A673 (cell line): ENCODE measurements around the gene SLC16A9. TPM values are rescaled to one million over a fixed set of nuclear protein-coding genes. Genes with fewer than 3 reads are reported as not detected.

Source experiments
- BruUV-seq: library from RNA; stranded (reverse); fragments of 400-500 nt; replicated peaks from 2 replicates; lab custom pipeline; 2021; lab: Mats Ljungman, UMichigan
- CTCF ChIA-PET: fragments of 300-600 bp; sonication (Branson Sonifier 250); formaldehyde crosslinking; loops from one replicate; lab custom pipeline; 2022; ENCODE audit warnings: antibody characterized with exemption; lab: Charles Lee
- POLR2A ChIA-PET: fragments of 300-600 bp; sonication (Branson Sonifier 250); formaldehyde crosslinking; loops from one replicate; lab custom pipeline; 2022; ENCODE audit warnings: antibody characterized with exemption; ENCODE audit not compliant: low non-redundant PET; lab: Charles Lee
- DNase-seq: peaks from one replicate; pipeline ENCODE4 v3.0.0-alpha.2; 2015; ENCODE audit warnings: low spot score
- H3K27ac ChIP-seq: fragments of 200-600 bp; sonication (generic); 2 replicates; pipeline ENCODE4 v1.5.1; 2016; ENCODE audit warnings: mixed run types, low read depth, mild to moderate bottlenecking, mixed read lengths, antibody characterized with exemption, low read length; ENCODE audit not compliant: poor library complexity, severe bottlenecking
- H3K27me3 ChIP-seq: fragments of 200-600 bp; sonication (generic); replicated peaks from 2 replicates; pipeline ENCODE4 v1.6.1; 2017; ENCODE audit warnings: mixed run types, low read depth, mild to moderate bottlenecking, mixed read lengths, antibody characterized with exemption, low read length; ENCODE audit not compliant: insufficient read depth, poor library complexity
- H3K36me3 ChIP-seq: fragments of 200-600 bp; sonication (generic); 2 replicates; pipeline ENCODE4 v1.6.1; 2016; ENCODE audit warnings: mixed run types, mild to moderate bottlenecking, mixed read lengths, antibody characterized with exemption, low read length; ENCODE audit not compliant: insufficient read depth, poor library complexity, severe bottlenecking
- H3K4me1 ChIP-seq: fragments of 200-600 bp; sonication (generic); 2 replicates; pipeline ENCODE4 v1.6.1; 2017; ENCODE audit warnings: mixed run types, mild to moderate bottlenecking, mixed read lengths, antibody characterized with exemption, low read length; ENCODE audit not compliant: insufficient read depth, poor library complexity, severe bottlenecking
- H3K4me3 ChIP-seq: fragments of 200-600 bp; sonication (generic); 2 replicates; pipeline ENCODE4 v1.5.1; 2016; ENCODE audit warnings: low read depth, mixed run types, mild to moderate bottlenecking, mixed read lengths, low read length; ENCODE audit not compliant: poor library complexity, severe bottlenecking
- H3K9me3 ChIP-seq: fragments of 200-600 bp; sonication (generic); 2 replicates; pipeline ENCODE4 v1.6.1; 2016; ENCODE audit warnings: mixed run types, low read depth, mild to moderate bottlenecking, mixed read lengths, antibody characterized with exemption, low read length; ENCODE audit not compliant: poor library complexity, severe bottlenecking
- CTCF ChIP-seq: fragments of 300-800, 200-600 bp; sonication (generic); conservative IDR thresholded peaks from 2 replicates; pipeline ENCODE4 v1.5.1; 2017; ENCODE audit warnings: low read depth, mild to moderate bottlenecking, antibody characterized with exemption, low read length, moderate library complexity, mixed read lengths
- EZH2 ChIP-seq: fragments of 200-600 bp; sonication (generic); IDR thresholded peaks from 2 replicates; pipeline ENCODE4 v1.6.1; 2017; ENCODE audit warnings: borderline replicate concordance, low read depth, mild to moderate bottlenecking, mixed read lengths, antibody characterized with exemption, low read length; ENCODE audit not compliant: poor library complexity, severe bottlenecking
- intact Hi-C: fragments of 100-400 bp; cut with micrococcal nuclease; formaldehyde crosslinking; loops from one replicate; pipeline ENCODE4 v1.10.0; 2022; ENCODE audit not compliant: unreplicated experiment
- total RNA-seq: library from RNA; stranded (reverse); gene quantifications from 2 replicates; pipeline ENCODE4 v1.2.3, GENCODE V29; 2021

SLC16A9 gene
- total RNA-seq, 1 experiment from 2014 or later, result 2.9 TPM

- CTCF ChIA-PET, result no interaction called here
- H3K36me3 ChIP-seq, result no peaks in the 10 kb centered on the region
- no peak for DNase-seq
- intact Hi-C loops, result no loop called here
- no peaks in the 10 kb centered on the region for H3K9me3 ChIP-seq
- no TSS peak for BruUV-seq
- no peaks in the 10 kb centered on the region for H3K4me1 ChIP-seq
- no peak overlapping the region for H3K4me3 ChIP-seq
- POLR2A ChIA-PET, result no interaction called here
- H3K27me3 ChIP-seq, result no peaks in the 10 kb centered on the region
- no peak overlapping the region for H3K27ac ChIP-seq
- no peak for TF ChIP-seq CTCF
- TF ChIP-seq EZH2, result no peak
Measured at GRCh38 chr10:59698326-59698725, 11.3 kb downstream of the SLC16A9 start.

- TF ChIP-seq EZH2 (no peak), CTCF (no peak)
- Histone ChIP-seq H3K4me1 (no peaks in the 10 kb centered on the region), H3K9me3 (no peaks in the 10 kb centered on the region), H3K27ac (no peak overlapping the region), H3K36me3 (no peaks in the 10 kb centered on the region), H3K4me3 (no peak overlapping the region), H3K27me3 (no peaks in the 10 kb centered on the region)
- ChIA-PET POLR2A (no interaction called here), CTCF (no interaction called here)
- intact Hi-C loops, result no loop called here
- no TSS peak for BruUV-seq
- no peak for DNase-seq
Measured at GRCh38 chr10:59695637-59696036, 14.0 kb downstream of the SLC16A9 start.

- CTCF ChIA-PET, result no interaction called here
Measured at GRCh38 chr10:59694936-59695335, 14.7 kb downstream of the SLC16A9 start.

More at GRCh38 chr10:59694936-59695335, 14.7 kb downstream of the SLC16A9 start:
- no peaks in the 10 kb centered on the region for H3K9me3 ChIP-seq
- DNase-seq, result no peak
- no peaks in the 10 kb centered on the region for H3K36me3 ChIP-seq
- POLR2A ChIA-PET, result no interaction called here
- H3K27ac ChIP-seq, result no peak overlapping the region
- intact Hi-C loops, result no loop called here
- no peaks in the 10 kb centered on the region for H3K27me3 ChIP-seq
- no peak overlapping the region for H3K4me3 ChIP-seq
- TF ChIP-seq EZH2 (no peak), CTCF (no peak)
- BruUV-seq, result no TSS peak
- H3K4me1 ChIP-seq, result no peaks in the 10 kb centered on the region
